ENCODE measurements around the gene SLC6A18. TPM values are rescaled to one million over a fixed set of nuclear protein-coding genes. Genes with fewer than 3 reads are reported as not detected.

SLC6A18 gene
- total and polyA plus RNA-seq, 3 experiments from 2014 or later: not detected

- Histone ChIP-seq H3K36me3 (ENCODE audit: insufficient read depth, low read length) (no peaks in the 10 kb centered on the region), H3K27me3 (ENCODE audit: insufficient read depth, low read length, poor library complexity, severe bottlenecking) (no peaks in the 10 kb centered on the region), H3K9me3 (ENCODE audit: low read length) (no peaks in the 10 kb centered on the region), H3K4me3 (ENCODE audit: low read length) (no peak overlapping the region), H3K4me1 (ENCODE audit: insufficient read depth, low read length) (no peaks in the 10 kb centered on the region), H3K27ac (ENCODE audit: low read depth, low read length) (no peak overlapping the region)
- H3K4me3 Mint-ChIP-seq: no peak overlapping the region
- ChIA-PET CTCF (no interaction called here), POLR2A (no interaction called here)
- H3K4me1 Mint-ChIP-seq: no peaks in the 10 kb centered on the region
- no peaks in the 10 kb centered on the region for H3K9me3 Mint-ChIP-seq
- H3K36me3 Mint-ChIP-seq: no peaks in the 10 kb centered on the region
- no peak overlapping the region for H3K27ac Mint-ChIP-seq
- peaks cover 5 to 20% of the 10 kb centered on the region in 2 donors for H3K27me3 Mint-ChIP-seq
- no peak for DNase-seq
These were observed 15.7 kb upstream of the SLC6A18 start for GRCh38 chr5:1209489-1209852.

- no peaks in the 10 kb centered on the region for H3K9me3 Mint-ChIP-seq
- Histone ChIP-seq H3K27ac (ENCODE audit: low read depth, low read length) (no peak overlapping the region), H3K36me3 (ENCODE audit: insufficient read depth, low read length) (no peaks in the 10 kb centered on the region), H3K9me3 (ENCODE audit: low read length) (no peaks in the 10 kb centered on the region), H3K27me3 (ENCODE audit: insufficient read depth, low read length, poor library complexity, severe bottlenecking) (no peaks in the 10 kb centered on the region), H3K4me3 (ENCODE audit: low read length) (no peak overlapping the region), H3K4me1 (ENCODE audit: insufficient read depth, low read length) (no peaks in the 10 kb centered on the region)
- no peaks in the 10 kb centered on the region for H3K4me1 Mint-ChIP-seq
- H3K4me3 Mint-ChIP-seq: no peak overlapping the region
- POLR2A ChIA-PET: no interaction called here
- CTCF ChIA-PET: no interaction called here
- DNase-seq: peak in 1 of 5 donors; percentile 33
- peak overlapping the region in 1 of 8 donors; percentile 70 for H3K27ac Mint-ChIP-seq
- H3K36me3 Mint-ChIP-seq: no peaks in the 10 kb centered on the region
- H3K27me3 Mint-ChIP-seq: peaks cover 5 to 17% of the 10 kb centered on the region in 2 donors
These were observed 15.0 kb upstream of the SLC6A18 start for GRCh38 chr5:1209896-1210776.

- Mint-ChIP-seq H3K27me3 (peaks cover 5 to 14% of the 10 kb centered on the region in 2 donors), H3K4me1 (no peaks in the 10 kb centered on the region), H3K4me3 (no peak overlapping the region), H3K36me3 (no peaks in the 10 kb centered on the region), H3K27ac (no peak overlapping the region), H3K9me3 (no peaks in the 10 kb centered on the region)
- Histone ChIP-seq H3K27ac (ENCODE audit: low read depth, low read length) (no peak overlapping the region), H3K9me3 (ENCODE audit: low read length) (no peaks in the 10 kb centered on the region), H3K4me1 (ENCODE audit: insufficient read depth, low read length) (no peaks in the 10 kb centered on the region), H3K36me3 (ENCODE audit: insufficient read depth, low read length) (no peaks in the 10 kb centered on the region), H3K27me3 (ENCODE audit: insufficient read depth, low read length, poor library complexity, severe bottlenecking) (no peaks in the 10 kb centered on the region), H3K4me3 (ENCODE audit: low read length) (no peak overlapping the region)
- POLR2A ChIA-PET: no interaction called here
- CTCF ChIA-PET: no interaction called here
- peak in 1 of 5 donors; percentile 19 for DNase-seq
These were observed 14.3 kb upstream of the SLC6A18 start for GRCh38 chr5:1210832-1211251.

GRCh38 chr5:1211701-1212100, 13.5 kb upstream of the SLC6A18 start:
- Histone ChIP-seq H3K4me3 (ENCODE audit: low read length) (no peak overlapping the region), H3K27me3 (ENCODE audit: insufficient read depth, low read length, poor library complexity, severe bottlenecking) (no peaks in the 10 kb centered on the region), H3K9me3 (ENCODE audit: low read length) (no peaks in the 10 kb centered on the region), H3K36me3 (ENCODE audit: insufficient read depth, low read length) (no peaks in the 10 kb centered on the region), H3K27ac (ENCODE audit: low read depth, low read length) (no peak overlapping the region), H3K4me1 (ENCODE audit: insufficient read depth, low read length) (no peaks in the 10 kb centered on the region)
- Mint-ChIP-seq H3K27ac (peak overlapping the region in 1 of 8 donors; percentile 24), H3K27me3 (peaks cover 5 to 11% of the 10 kb centered on the region in 2 donors), H3K4me1 (no peaks in the 10 kb centered on the region), H3K4me3 (no peak overlapping the region), H3K9me3 (no peaks in the 10 kb centered on the region), H3K36me3 (no peaks in the 10 kb centered on the region)
- ChIA-PET POLR2A (no interaction called here), CTCF (no interaction called here)
- no peak for DNase-seq

DNA sequence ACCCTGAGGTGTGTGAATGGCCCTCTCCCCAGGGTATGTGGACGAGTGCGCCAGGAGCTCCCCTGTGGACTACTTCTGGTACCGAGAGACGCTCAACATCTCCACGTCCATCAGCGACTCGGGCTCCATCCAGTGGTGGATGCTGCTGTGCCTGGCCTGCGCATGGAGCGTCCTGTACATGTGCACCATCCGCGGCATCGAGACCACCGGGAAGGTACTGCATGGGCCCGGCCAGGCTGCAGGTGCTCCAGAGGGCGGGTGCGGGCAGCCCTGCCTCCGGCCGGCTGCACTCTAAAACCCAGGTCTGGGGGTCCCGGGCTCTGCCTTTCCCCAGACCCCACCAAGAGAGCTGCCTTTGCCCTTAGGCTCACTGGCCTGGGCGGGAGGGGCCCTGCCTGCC, 12.9 kb upstream of the SLC6A18 start:
- Mint-ChIP-seq H3K9me3 (no peaks in the 10 kb centered on the region), H3K36me3 (no peaks in the 10 kb centered on the region), H3K4me3 (no peak overlapping the region), H3K27ac (no peak overlapping the region), H3K4me1 (no peaks in the 10 kb centered on the region), H3K27me3 (peaks cover 5 to 11% of the 10 kb centered on the region in 2 donors)
- no peaks in the 10 kb centered on the region for H3K27me3 ChIP-seq (ENCODE audit: insufficient read depth, low read length, poor library complexity, severe bottlenecking)
- no peaks in the 10 kb centered on the region for H3K9me3 ChIP-seq (ENCODE audit: low read length)
- DNase-seq: peak in 1 of 5 donors; percentile 39
- H3K27ac ChIP-seq (ENCODE audit: low read depth, low read length): no peak overlapping the region
- H3K4me3 ChIP-seq (ENCODE audit: low read length): no peak overlapping the region
- CTCF ChIA-PET: no interaction called here
- POLR2A ChIA-PET: no interaction called here
- H3K4me1 ChIP-seq (ENCODE audit: insufficient read depth, low read length): no peaks in the 10 kb centered on the region
- no peaks in the 10 kb centered on the region for H3K36me3 ChIP-seq (ENCODE audit: insufficient read depth, low read length)

DNA sequence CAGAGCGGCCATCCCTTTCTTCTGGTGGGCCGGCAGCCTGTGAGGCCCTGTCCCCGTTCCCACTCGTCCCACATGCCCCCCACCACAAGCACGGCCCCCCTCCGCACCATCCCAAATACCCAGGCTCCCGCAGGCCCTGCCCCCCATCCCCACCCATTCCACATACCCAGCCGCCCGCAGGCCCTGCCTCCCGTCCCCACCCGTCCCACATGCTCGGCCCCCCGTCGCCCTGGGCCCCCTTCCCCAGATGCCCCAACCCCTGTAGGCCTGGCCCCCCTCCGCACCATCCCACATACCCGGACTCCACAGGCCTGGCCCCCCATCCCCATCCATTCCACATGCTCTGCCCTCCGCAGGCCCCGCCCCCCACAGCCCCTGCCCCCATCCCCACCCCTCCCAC, 12.3 kb upstream of the SLC6A18 start:
- Mint-ChIP-seq H3K36me3 (no peaks in the 10 kb centered on the region), H3K4me3 (no peak overlapping the region), H3K4me1 (no peaks in the 10 kb centered on the region), H3K9me3 (no peaks in the 10 kb centered on the region), H3K27me3 (peaks cover 4 to 7% of the 10 kb centered on the region in 2 donors), H3K27ac (no peak overlapping the region)
- no peak overlapping the region for H3K27ac ChIP-seq (ENCODE audit: low read depth, low read length)
- DNase-seq: peak in 1 of 5 donors; percentile 44
- no peaks in the 10 kb centered on the region for H3K36me3 ChIP-seq (ENCODE audit: insufficient read depth, low read length)
- ChIA-PET POLR2A (no interaction called here), CTCF (no interaction called here)
- no peaks in the 10 kb centered on the region for H3K9me3 ChIP-seq (ENCODE audit: low read length)
- H3K27me3 ChIP-seq (ENCODE audit: insufficient read depth, low read length, poor library complexity, severe bottlenecking): no peaks in the 10 kb centered on the region
- no peak overlapping the region for H3K4me3 ChIP-seq (ENCODE audit: low read length)
- H3K4me1 ChIP-seq (ENCODE audit: insufficient read depth, low read length): no peaks in the 10 kb centered on the region

GRCh38 chr5:1213508-1214162, 11.5 kb upstream of the SLC6A18 start:
- Histone ChIP-seq H3K27me3 (ENCODE audit: insufficient read depth, low read length, poor library complexity, severe bottlenecking) (no peaks in the 10 kb centered on the region), H3K36me3 (ENCODE audit: insufficient read depth, low read length) (no peaks in the 10 kb centered on the region), H3K4me3 (ENCODE audit: low read length) (no peak overlapping the region), H3K9me3 (ENCODE audit: low read length) (no peaks in the 10 kb centered on the region), H3K4me1 (ENCODE audit: insufficient read depth, low read length) (no peaks in the 10 kb centered on the region), H3K27ac (ENCODE audit: low read depth, low read length) (no peak overlapping the region)
- no peaks in the 10 kb centered on the region for H3K36me3 Mint-ChIP-seq
- no peak overlapping the region for H3K27ac Mint-ChIP-seq
- ChIA-PET POLR2A (no interaction called here), CTCF (no interaction called here)
- no peaks in the 10 kb centered on the region for H3K4me1 Mint-ChIP-seq
- H3K27me3 Mint-ChIP-seq: peaks cover 3 to 10% of the 10 kb centered on the region in 2 donors
- no peak overlapping the region for H3K4me3 Mint-ChIP-seq
- no peaks in the 10 kb centered on the region for H3K9me3 Mint-ChIP-seq
- DNase-seq: peak in 1 of 5 donors; percentile 33

DNA sequence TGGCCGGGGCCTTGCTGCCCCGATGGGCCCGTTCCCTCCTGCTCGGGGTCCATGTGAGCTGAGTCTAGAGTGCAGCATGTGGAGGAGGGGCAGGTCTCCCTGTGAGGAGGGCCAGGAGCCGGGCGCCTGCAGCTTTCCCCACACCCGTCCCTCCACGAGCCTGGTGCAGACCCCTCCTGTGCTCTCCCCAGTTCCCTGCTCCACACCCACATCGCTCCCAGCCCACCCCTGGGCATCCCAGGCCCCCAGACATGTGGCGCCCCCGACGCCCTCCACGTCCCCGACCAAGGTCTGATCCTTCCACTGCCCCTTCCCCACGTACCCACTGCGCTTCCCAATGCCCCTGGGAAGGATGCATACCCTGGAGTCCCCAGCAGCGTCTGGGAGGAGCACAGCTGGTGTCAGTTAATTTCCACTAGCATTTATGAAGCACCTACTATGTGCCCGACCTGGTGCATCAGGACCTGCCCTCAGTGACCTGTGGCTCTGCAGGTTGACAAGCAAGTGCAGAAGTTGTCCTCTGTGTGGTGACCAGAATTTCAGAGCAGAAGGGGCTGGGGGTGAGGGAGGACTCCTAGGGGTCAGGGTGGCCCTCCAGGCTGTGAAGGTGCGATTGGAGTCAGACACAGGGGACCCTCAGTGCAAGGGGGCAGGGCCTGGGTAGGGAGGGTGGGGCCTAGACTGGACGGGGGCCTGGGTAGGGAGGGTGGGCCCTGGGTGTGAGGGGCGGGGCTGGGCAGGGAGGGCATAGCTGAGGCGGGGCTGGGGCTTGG, 10.8 kb upstream of the SLC6A18 start:
- Histone ChIP-seq H3K4me3 (ENCODE audit: low read length) (no peak overlapping the region), H3K4me1 (ENCODE audit: insufficient read depth, low read length) (no peaks in the 10 kb centered on the region), H3K27me3 (ENCODE audit: insufficient read depth, low read length, poor library complexity, severe bottlenecking) (no peaks in the 10 kb centered on the region), H3K36me3 (ENCODE audit: insufficient read depth, low read length) (no peaks in the 10 kb centered on the region), H3K27ac (ENCODE audit: low read depth, low read length) (no peak overlapping the region), H3K9me3 (ENCODE audit: low read length) (no peaks in the 10 kb centered on the region)
- H3K9me3 Mint-ChIP-seq: no peaks in the 10 kb centered on the region
- no peak overlapping the region for H3K4me3 Mint-ChIP-seq
- CTCF ChIA-PET: no interaction called here
- no peaks in the 10 kb centered on the region for H3K36me3 Mint-ChIP-seq
- POLR2A ChIA-PET: no interaction called here
- H3K27me3 Mint-ChIP-seq: peaks cover 2 to 13% of the 10 kb centered on the region in 2 donors
- DNase-seq: peak in 1 of 5 donors; percentile 38
- H3K4me1 Mint-ChIP-seq: no peaks in the 10 kb centered on the region
- no peak overlapping the region for H3K27ac Mint-ChIP-seq

All from CD8-positive, alpha-beta memory T cell (primary cell).